B cell (primary cell): Measurements from ENCODE around the gene PDCD1LG2. TPM values are rescaled to one million over a fixed set of nuclear protein-coding genes. Genes with fewer than 3 reads are reported as not detected.

Experiments
- ATAC-seq: fragments of 200-7000 bp; cut with Tn5 transposase; one replicate; pipeline ENCODE4 v1.10.0; 2021; ENCODE audit warnings: low read depth, mild to moderate bottlenecking, moderate number of reproducible peaks, moderate library complexity
- CTCF ChIA-PET: fragments of 350-600 bp; sonication (Branson Sonifier 250); formaldehyde crosslinking; loops from one replicate; lab custom pipeline; 2021; ENCODE audit warnings: antibody characterized with exemption, inconsistent platforms; lab: Charles Lee
- POLR2A ChIA-PET: fragments of 350-600 bp; sonication (Branson Sonifier 250); formaldehyde crosslinking; loops from one replicate; lab custom pipeline; 2021; ENCODE audit warnings: antibody characterized with exemption; lab: Charles Lee
- DNase-seq: peaks from one replicate; pipeline ENCODE4 v3.0.0; 2013
- H2AFZ ChIP-seq: 2 replicates; pipeline ENCODE4 v1.6.1; 2012; ENCODE audit warnings: mild to moderate bottlenecking, low read depth, low read length; ENCODE audit not compliant: insufficient read depth, poor library complexity, severe bottlenecking
- H3K27ac ChIP-seq, 2 donors: 1 replicate in 1 of 2; 2 replicates in 1 of 2; pipeline ENCODE4 v1.5.1; 2012 to 2013; ENCODE audit warnings: low read length in 2 of 2, mild to moderate bottlenecking in 2 of 2, moderate library complexity in 1 of 2
- H3K27me3 ChIP-seq, 4 experiments: fragments of 200-600 bp in 1 of 4; sonication (generic) in 1 of 4; replicated peaks in 1 of 4; 1 replicate in 2 of 4; 2 replicates in 2 of 4; pipeline versions ENCODE4 v1.6.1 to v1.7.0; 2013 to 2016; ENCODE audit warnings: low read length in 3 of 4, mild to moderate bottlenecking in 2 of 4, mixed read lengths in 1 of 4, moderate library complexity in 1 of 4; ENCODE audit not compliant: insufficient read depth in 4 of 4, control insufficient read depth in 3 of 4; ENCODE audit errors: control extremely low read depth in 1 of 4
- H3K36me3 ChIP-seq, 2 experiments: replicated peaks in 1 of 2; 1 replicate in 1 of 2; 2 replicates in 1 of 2; pipeline versions ENCODE4 v1.6.1 to v1.7.1; 2013; ENCODE audit warnings: low read length in 1 of 2; ENCODE audit not compliant: insufficient read depth in 2 of 2, control insufficient read depth in 1 of 2; ENCODE audit errors: control extremely low read depth in 1 of 2, extremely low read depth in 1 of 2
- H3K4me1 ChIP-seq, 2 donors: fragments of 200-600 bp in 1 of 2; sonication (generic) in 1 of 2; 1 replicate in 1 of 2; 2 replicates in 1 of 2; pipeline versions ENCODE4 v1.5.1 to v1.6.1; 2013 to 2017; ENCODE audit warnings: low read length in 2 of 2; ENCODE audit not compliant: control insufficient read depth in 2 of 2, insufficient read depth in 2 of 2
- H3K4me2 ChIP-seq: replicated peaks from 2 replicates; pipeline ENCODE3; 2012; ENCODE audit warnings: mild to moderate bottlenecking, low read depth, low read length; ENCODE audit not compliant: poor library complexity, severe bottlenecking
- H3K4me3 ChIP-seq, 5 experiments: fragments of 200-600 bp in 1 of 5; sonication (generic) in 1 of 5; 1 replicate in 3 of 5; 2 replicates in 2 of 5; pipeline versions ENCODE4 v1.5.1 to v1.7.0; 2011 to 2016; ENCODE audit warnings: low read length in 4 of 5, mild to moderate bottlenecking in 4 of 5, low read depth in 2 of 5, control low read depth in 1 of 5, moderate library complexity in 1 of 5; ENCODE audit not compliant: insufficient read depth in 1 of 5; ENCODE audit errors: control extremely low read depth in 1 of 5, extremely low read depth in 1 of 5
- H3K79me2 ChIP-seq: fragments of 200-600 bp; sonication (generic); one replicate; pipeline ENCODE4 v1.6.0; 2016; ENCODE audit warnings: low read length; ENCODE audit not compliant: control insufficient read depth, insufficient read depth
- H3K9ac ChIP-seq: fragments of 200-600 bp; sonication (generic); 2 replicates; pipeline ENCODE4 v1.6.1; 2017; ENCODE audit warnings: mild to moderate bottlenecking, low read length, moderate library complexity
- H3K9me3 ChIP-seq, 3 donors: one replicate each; pipeline versions ENCODE4 v1.6.1 to v1.7.1; 2013; ENCODE audit warnings: low read length in 2 of 3; ENCODE audit not compliant: control insufficient read depth in 2 of 3, insufficient read depth in 1 of 3; ENCODE audit errors: control extremely low read depth in 1 of 3
- H4K20me1 ChIP-seq: 2 replicates; pipeline ENCODE4 v1.6.0; 2012; ENCODE audit warnings: mild to moderate bottlenecking, low read length; ENCODE audit not compliant: insufficient read depth, control insufficient read depth, poor library complexity, severe bottlenecking
- H3K27ac Mint-ChIP-seq: one replicate; pipeline ENCODE4 v1.8.0; 2021; ENCODE audit warnings: mixed read lengths
- H3K27me3 Mint-ChIP-seq: one replicate; pipeline ENCODE4 v1.8.0; 2021; ENCODE audit warnings: mixed read lengths
- H3K4me1 Mint-ChIP-seq: one replicate; pipeline ENCODE4 v1.8.0; 2021; ENCODE audit warnings: mixed read lengths
- H3K4me3 Mint-ChIP-seq: one replicate; pipeline ENCODE4 v1.8.0; 2021; ENCODE audit warnings: mixed read lengths
- H3K9me3 Mint-ChIP-seq: one replicate; pipeline ENCODE4 v1.8.0; 2022; ENCODE audit warnings: mixed read lengths; ENCODE audit not compliant: insufficient read depth
- EZH2 ChIP-seq: IDR thresholded peaks from 2 replicates; pipeline ENCODE4 v1.6.1; 2012; ENCODE audit warnings: borderline replicate concordance, low read depth, mild to moderate bottlenecking, moderate library complexity, low read length; ENCODE audit not compliant: insufficient read depth, poor library complexity, severe bottlenecking
- WGBS: methylation state at CpG from one replicate; pipeline ENCODE4 v1.1.5; 2013; ENCODE audit warnings: missing lambda C conversion rate; ENCODE audit not compliant: insufficient coverage; 5-methylcytosine and 5-hydroxymethylcytosine counted together
- intact Hi-C: fragments of 100-400 bp; cut with micrococcal nuclease; formaldehyde crosslinking; loops from one replicate; pipeline ENCODE4 v1.10.0; 2022
- polyA plus RNA-seq: library from polyadenylated mRNA; depleted of rRNA; stranded (reverse); fragments of >200 nt; gene quantifications from 2 replicates; pipeline ENCODE4 v1.2.3, GENCODE V29; 2012
- total RNA-seq, 2 donors: library from RNA; stranded (reverse); fragments of 120-200 nt in 1 of 2; gene quantifications; 1 replicate in 1 of 2; 2 replicates in 1 of 2; pipeline versions ENCODE4 v1.2.3 to v1.2.4, GENCODE V29; 2013 to 2022
- TF ChIP-seq, protein P1 (sequence below): fragments of 200-600 bp; IDR thresholded peaks from one replicate; pipeline ENCODE4 v1.8.0; 2022; ENCODE audit warnings: antibody characterized with exemption, mild to moderate bottlenecking

PDCD1LG2 gene
- total and polyA plus RNA-seq, 2 donors (not counting 1 experiment from before 2014, with no cell fraction given): 0.67 TPM; not detected in 1

DNA sequence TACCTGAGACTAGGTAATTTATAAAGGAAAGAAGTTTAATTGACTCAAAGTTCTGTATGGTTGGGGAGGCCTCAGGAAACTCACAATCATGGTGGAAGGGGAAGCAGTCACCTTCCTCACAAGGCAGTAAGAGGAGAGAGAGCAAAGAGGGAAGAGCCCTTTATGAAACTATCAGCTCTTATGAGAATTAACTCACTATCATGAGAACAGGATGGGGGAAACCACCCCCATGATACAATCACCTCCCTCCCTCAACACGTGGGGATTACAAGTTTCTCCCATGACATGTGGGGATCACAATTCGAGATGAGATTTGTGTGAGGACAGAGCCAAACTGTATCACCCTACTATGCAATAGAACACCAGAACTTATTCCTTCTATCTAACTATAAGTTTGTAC, 32.1 kb upstream of the PDCD1LG2 start:
- no peaks in the 10 kb centered on the region for H3K27me3 ChIP-seq
- no peak overlapping the region for H3K4me3 ChIP-seq
- Mint-ChIP-seq H3K9me3 (no peaks in the 10 kb centered on the region), H3K27ac (no peak overlapping the region), H3K4me1 (peaks cover 13% of the 10 kb centered on the region), H3K27me3 (no peaks in the 10 kb centered on the region), H3K4me3 (no peak overlapping the region)
- ChIA-PET POLR2A (no interaction called here), CTCF (no interaction called here)
- H3K9ac ChIP-seq: no peak overlapping the region
- DNase-seq (no peak), ATAC-seq (no peak)
- no peaks in the 10 kb centered on the region for H4K20me1 ChIP-seq
- TF ChIP-seq, protein P1, sequence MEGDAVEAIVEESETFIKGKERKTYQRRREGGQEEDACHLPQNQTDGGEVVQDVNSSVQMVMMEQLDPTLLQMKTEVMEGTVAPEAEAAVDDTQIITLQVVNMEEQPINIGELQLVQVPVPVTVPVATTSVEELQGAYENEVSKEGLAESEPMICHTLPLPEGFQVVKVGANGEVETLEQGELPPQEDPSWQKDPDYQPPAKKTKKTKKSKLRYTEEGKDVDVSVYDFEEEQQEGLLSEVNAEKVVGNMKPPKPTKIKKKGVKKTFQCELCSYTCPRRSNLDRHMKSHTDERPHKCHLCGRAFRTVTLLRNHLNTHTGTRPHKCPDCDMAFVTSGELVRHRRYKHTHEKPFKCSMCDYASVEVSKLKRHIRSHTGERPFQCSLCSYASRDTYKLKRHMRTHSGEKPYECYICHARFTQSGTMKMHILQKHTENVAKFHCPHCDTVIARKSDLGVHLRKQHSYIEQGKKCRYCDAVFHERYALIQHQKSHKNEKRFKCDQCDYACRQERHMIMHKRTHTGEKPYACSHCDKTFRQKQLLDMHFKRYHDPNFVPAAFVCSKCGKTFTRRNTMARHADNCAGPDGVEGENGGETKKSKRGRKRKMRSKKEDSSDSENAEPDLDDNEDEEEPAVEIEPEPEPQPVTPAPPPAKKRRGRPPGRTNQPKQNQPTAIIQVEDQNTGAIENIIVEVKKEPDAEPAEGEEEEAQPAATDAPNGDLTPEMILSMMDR: no peak
- TF ChIP-seq EZH2: no peak
- H3K27ac ChIP-seq: no peak overlapping the region
- no peaks in the 10 kb centered on the region for H3K36me3 ChIP-seq
- intact Hi-C loops: no loop called here
- H3K79me2 ChIP-seq: no peaks in the 10 kb centered on the region
- peaks cover 0 to 7% (median 1%) of the 10 kb centered on the region in 3 donors for H3K9me3 ChIP-seq
- 83% methylated on average over 1 of the region's 2 CpGs for WGBS
- H3K4me1 ChIP-seq: peaks cover 0 to 7% of the 10 kb centered on the region in 2 donors
- H2AFZ ChIP-seq: no peak overlapping the region
- no peak overlapping the region for H3K4me2 ChIP-seq

DNA sequence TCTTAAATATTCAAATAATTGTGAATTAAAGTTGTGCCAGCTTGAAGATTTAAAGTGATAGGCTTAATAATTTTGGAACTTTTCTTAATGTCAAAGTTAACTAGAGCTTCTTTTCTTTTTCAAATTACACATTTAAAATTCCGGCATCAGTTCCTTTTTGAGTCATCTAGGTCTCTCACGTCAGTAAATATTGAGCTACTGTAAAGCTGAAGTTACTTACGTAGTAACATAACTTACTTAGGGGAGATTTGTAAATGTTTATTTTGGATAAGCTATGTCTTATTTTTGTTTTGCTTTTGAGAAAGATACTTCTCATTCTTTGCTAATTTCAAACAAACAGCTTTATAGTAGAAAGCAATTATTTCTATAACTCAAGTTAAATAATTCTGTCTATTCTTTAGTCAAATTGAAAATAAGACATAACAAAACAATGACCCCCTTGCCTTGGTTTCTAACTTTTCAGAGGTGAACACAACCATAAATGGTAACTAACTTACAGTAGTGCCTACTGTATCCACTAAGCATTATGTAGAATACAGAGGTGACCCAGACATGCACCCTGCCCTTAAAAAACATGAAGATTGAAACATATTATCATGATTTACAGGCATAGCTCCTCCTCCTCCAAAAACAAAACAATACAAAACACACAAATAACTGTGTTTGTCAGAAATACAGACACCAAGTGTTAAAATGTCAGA, 30.2 kb upstream of the PDCD1LG2 start:
- CTCF ChIA-PET: interaction anchor here (1.5 kb wide), 1 partner anchor 30 kb away, joined by 4 read pairs; the partner anchor contains the start of gene CD274
- Histone ChIP-seq H2AFZ (no peak overlapping the region), H3K79me2 (no peaks in the 10 kb centered on the region), H3K27ac (no peak overlapping the region), H3K36me3 (no peaks in the 10 kb centered on the region), H4K20me1 (no peaks in the 10 kb centered on the region), H3K4me3 (no peak overlapping the region), H3K4me1 (peaks cover 0 to 7% of the 10 kb centered on the region in 2 donors), H3K9ac (no peak overlapping the region), H3K9me3 (peaks cover 0 to 7% (median 1%) of the 10 kb centered on the region in 3 donors), H3K27me3 (no peaks in the 10 kb centered on the region), H3K4me2 (no peak overlapping the region)
- Mint-ChIP-seq H3K9me3 (no peaks in the 10 kb centered on the region), H3K27ac (no peak overlapping the region), H3K4me1 (peaks cover 13% of the 10 kb centered on the region), H3K4me3 (no peak overlapping the region), H3K27me3 (no peaks in the 10 kb centered on the region)
- TF ChIP-seq EZH2: no peak
- TF ChIP-seq, protein P1: no peak
- POLR2A ChIA-PET: no interaction called here
- WGBS: no CpG with 5 or more reads among the region's 3 CpGs
- DNase-seq: no peak
- no peak for ATAC-seq
- intact Hi-C loops: no loop called here
